GM19372 (cell line): ENCODE results near the gene PLEKHM3.

Source experiments
- ATAC-seq: cut with Tn5 transposase; IDR thresholded peaks from one replicate; pipeline ENCODE4 v1.9.1; 2021; ENCODE audit warnings: mild to moderate bottlenecking, low read depth, moderate library complexity; ENCODE audit not compliant: unreplicated experiment

Gene PLEKHM3

GRCh38 chr2:207839028-207839427 lies 186.3 kb downstream of the PLEKHM3 start:
- no peak for ATAC-seq

GRCh38 chr2:207836521-207837133 lies 188.7 kb downstream of the PLEKHM3 start:
- no peak for ATAC-seq

- ATAC-seq = no peak
These were observed 189.5 kb downstream of the PLEKHM3 start for GRCh38 chr2:207835805-207836204.

GRCh38 chr2:207833251-207833751 lies 192.0 kb downstream of the PLEKHM3 start:
- ATAC-seq = peak; percentile 82

- ATAC-seq = no peak
These were observed 193.6 kb downstream of the PLEKHM3 start for GRCh38 chr2:207831584-207832248.

GRCh38 chr2:207830778-207831438 lies 194.4 kb downstream of the PLEKHM3 start:
- no peak for ATAC-seq

GRCh38 chr2:207828361-207829057 lies 196.8 kb downstream of the PLEKHM3 start:
- ATAC-seq = no peak

GRCh38 chr2:207825978-207826377 lies 199.3 kb downstream of the PLEKHM3 start:
- no peak for ATAC-seq

- ATAC-seq = no peak
These were observed 200.0 kb downstream of the PLEKHM3 start for GRCh38 chr2:207825045-207825954.

- ATAC-seq = no peak
These were observed 201.5 kb downstream of the PLEKHM3 start for GRCh38 chr2:207823865-207824264.

GRCh38 chr2:207819839-207820784 lies 205.2 kb downstream of the PLEKHM3 start:
- ATAC-seq = no peak

- no peak for ATAC-seq
These were observed 206.1 kb downstream of the PLEKHM3 start for GRCh38 chr2:207819021-207819797.

GRCh38 chr2:207816546-207816945 lies 208.8 kb downstream of the PLEKHM3 start:
- ATAC-seq = no peak

- no peak for ATAC-seq
These were observed 210.1 kb downstream of the PLEKHM3 start for GRCh38 chr2:207815254-207815653.

GRCh38 chr2:207813942-207814341 lies 211.4 kb downstream of the PLEKHM3 start:
- no peak for ATAC-seq

- no peak for ATAC-seq
These were observed 212.0 kb downstream of the PLEKHM3 start for GRCh38 chr2:207813221-207813916.

GRCh38 chr2:207812726-207813080 lies 212.6 kb downstream of the PLEKHM3 start:
- no peak for ATAC-seq
